ENCODE data around the gene HSH2D.
A peak's percentile ranks its signal among the peaks of the same experiment; 100 is the strongest.

The HSH2D gene

GRCh38 chr19:16125737-16126495, 17.6 kb upstream of the HSH2D start:
- no peak for TF ChIP-seq Cebpa-rat (IDR thresholded peaks at IDR 0.05)
- peaks cover 5 to 100% (median 84%) of the 10 kb centered on the region in 10 experiments for H3K4me1 ChIP-seq
- no peaks in the 10 kb centered on the region for H3K27me3 ChIP-seq
- H3K27ac ChIP-seq: peak overlapping the region in 8 of 11 experiments; percentile 26 to 96 (median 66); a peak in 15 of 22 replicates
- H3K4me3 ChIP-seq: no peak overlapping the region
- H4K20me1 ChIP-seq: peaks cover 0 to 40% (median 0%) of the 10 kb centered on the region in 11 experiments; a peak in 6 of 22 replicates
- H3K36me3 ChIP-seq: peaks cover 100% of the 10 kb centered on the region in 11 experiments
- peaks cover 0 to 5% (median 3%) of the 10 kb centered on the region in 11 experiments; a peak in 11 of 22 replicates for H3K9me3 ChIP-seq (replicated peaks in 1 of 11)
- H3K4me2 ChIP-seq: 0 out of 22 replicates have a peak overlapping the region, but pooled peaks of 1 of the 11 experiments have one; percentile 5
- peak overlapping the region in 8 of 11 experiments; percentile 9 to 41 (median 18); a peak in 7 of 22 replicates for H3K9ac ChIP-seq

- Histone ChIP-seq H3K27me3 (no peaks in the 10 kb centered on the region), H4K20me1 (peaks cover 0 to 34% (median 0%) of the 10 kb centered on the region in 11 experiments; a peak in 6 of 22 replicates), H3K9ac (peak overlapping the region in 7 of 11 experiments; percentile 16 to 51 (median 44); a peak in 7 of 22 replicates), H3K4me1 (peaks cover 5 to 98% (median 87%) of the 10 kb centered on the region in 10 experiments), H3K36me3 (peaks cover 99 to 100% (median 100%) of the 10 kb centered on the region in 11 experiments), H3K27ac (peak overlapping the region in 8 of 11 experiments; percentile 37 to 96 (median 62); a peak in 14 of 22 replicates), H3K4me3 (no peak overlapping the region), H3K9me3 (replicated peaks in 1 of 11) (peaks cover 4 to 17% (median 12%) of the 10 kb centered on the region in 11 experiments; a peak in 16 of 22 replicates), H3K4me2 (peak overlapping the region in 4 of 11 experiments; percentile 12 to 38 (median 20); a peak in 5 of 22 replicates)
- TF ChIP-seq Cebpa-rat (IDR thresholded peaks at IDR 0.05): no peak
These were observed 16.4 kb upstream of the HSH2D start for GRCh38 chr19:16127080-16127479.

GRCh38 chr19:16127776-16128371, 15.6 kb upstream of the HSH2D start:
- peaks cover 99 to 100% (median 100%) of the 10 kb centered on the region in 11 experiments for H3K36me3 ChIP-seq
- no peak for TF ChIP-seq Cebpa-rat (IDR thresholded peaks at IDR 0.05)
- H3K9me3 ChIP-seq (replicated peaks in 1 of 11): peaks cover 4 to 17% (median 12%) of the 10 kb centered on the region in 11 experiments; a peak in 16 of 22 replicates
- peak overlapping the region in 9 of 11 experiments; percentile 7 to 38 (median 19); a peak in 11 of 22 replicates for H3K4me2 ChIP-seq
- H3K27me3 ChIP-seq: no peaks in the 10 kb centered on the region
- peaks cover 0 to 31% (median 0%) of the 10 kb centered on the region in 11 experiments; a peak in 6 of 22 replicates for H4K20me1 ChIP-seq
- peak overlapping the region in 8 of 11 experiments; percentile 14 to 51 (median 38); a peak in 15 of 22 replicates for H3K9ac ChIP-seq
- no peak overlapping the region for H3K4me3 ChIP-seq
- peak overlapping the region in 9 of 11 experiments; percentile 25 to 96 (median 61); a peak in 16 of 22 replicates for H3K27ac ChIP-seq
- peaks cover 10 to 98% (median 87%) of the 10 kb centered on the region in 10 experiments for H3K4me1 ChIP-seq

- Histone ChIP-seq H3K9me3 (replicated peaks in 1 of 11) (peaks cover 4 to 17% (median 12%) of the 10 kb centered on the region in 11 experiments; a peak in 16 of 22 replicates), H3K9ac (peak overlapping the region in 1 of 11 experiments; percentile 63; a peak in 1 of 22 replicates), H3K27ac (peak overlapping the region in 8 of 11 experiments; percentile 69 to 77 (median 74); a peak in 14 of 22 replicates), H3K4me1 (peaks cover 18 to 98% (median 95%) of the 10 kb centered on the region in 10 experiments), H3K36me3 (peaks cover 78 to 93% (median 92%) of the 10 kb centered on the region in 11 experiments), H4K20me1 (peaks cover 0 to 31% (median 0%) of the 10 kb centered on the region in 11 experiments; a peak in 4 of 22 replicates), H3K4me3 (peak overlapping the region in 3 of 10 experiments; percentile 1 to 27 (median 12); a peak in 2 of 20 replicates), H3K4me2 (peak overlapping the region; percentile 55 to 86 (median 76); a peak in 21 of 22 replicates), H3K27me3 (no peaks in the 10 kb centered on the region)
- no peak for TF ChIP-seq Cebpa-rat (IDR thresholded peaks at IDR 0.05)
These were observed 11.8 kb upstream of the HSH2D start for GRCh38 chr19:16131648-16132047.

- H3K4me3 ChIP-seq: no peak overlapping the region
- peaks cover 18 to 98% (median 94%) of the 10 kb centered on the region in 10 experiments for H3K4me1 ChIP-seq
- no peak for TF ChIP-seq Cebpa-rat (IDR thresholded peaks at IDR 0.05)
- peak overlapping the region in 6 of 11 experiments; percentile 8 to 32 (median 14); a peak in 6 of 22 replicates for H3K9ac ChIP-seq
- peaks cover 56 to 79% (median 70%) of the 10 kb centered on the region in 11 experiments for H3K36me3 ChIP-seq
- H3K4me2 ChIP-seq: peak overlapping the region in 10 of 11 experiments; percentile 4 to 86 (median 78); a peak in 19 of 22 replicates
- peak overlapping the region in 8 of 11 experiments; percentile 69 to 77 (median 74); a peak in 17 of 22 replicates for H3K27ac ChIP-seq
- H4K20me1 ChIP-seq: peaks cover 0 to 18% (median 0%) of the 10 kb centered on the region in 11 experiments; a peak in 2 of 22 replicates
- no peaks in the 10 kb centered on the region for H3K27me3 ChIP-seq
- H3K9me3 ChIP-seq (replicated peaks in 1 of 11): peaks cover 4 to 27% (median 12%) of the 10 kb centered on the region in 11 experiments; a peak in 16 of 22 replicates
These were observed 9.7 kb upstream of the HSH2D start for GRCh38 chr19:16133818-16134217.

GRCh38 chr19:16134510-16134909, 9.0 kb upstream of the HSH2D start:
- TF ChIP-seq Cebpa-rat (IDR thresholded peaks at IDR 0.05): no peak
- H3K4me1 ChIP-seq: peaks cover 22 to 98% (median 94%) of the 10 kb centered on the region in 10 experiments
- peak overlapping the region in 5 of 11 experiments; percentile 0 to 40 (median 17); a peak in 5 of 22 replicates for H3K9ac ChIP-seq
- no peaks in the 10 kb centered on the region for H3K27me3 ChIP-seq
- H3K4me2 ChIP-seq: peak overlapping the region in 9 of 11 experiments; percentile 63 to 86 (median 79); a peak in 17 of 22 replicates
- H4K20me1 ChIP-seq: peaks cover 0 to 15% (median 0%) of the 10 kb centered on the region in 11 experiments; a peak in 1 of 22 replicates
- H3K27ac ChIP-seq: peak overlapping the region in 8 of 11 experiments; percentile 10 to 77 (median 70); a peak in 9 of 22 replicates
- no peak overlapping the region; a peak in 1 of 20 replicates for H3K4me3 ChIP-seq
- peaks cover 4 to 27% (median 12%) of the 10 kb centered on the region in 11 experiments; a peak in 16 of 22 replicates for H3K9me3 ChIP-seq (replicated peaks in 1 of 11)
- peaks cover 49 to 72% (median 63%) of the 10 kb centered on the region in 11 experiments for H3K36me3 ChIP-seq

GRCh38 chr19:16135430-16136127, 7.9 kb upstream of the HSH2D start:
- Histone ChIP-seq H3K9me3 (replicated peaks in 1 of 11) (peaks cover 4 to 27% (median 12%) of the 10 kb centered on the region in 11 experiments; a peak in 16 of 22 replicates), H3K27me3 (no peaks in the 10 kb centered on the region), H3K36me3 (peaks cover 38 to 61% (median 52%) of the 10 kb centered on the region in 11 experiments), H3K4me2 (peak overlapping the region in 10 of 11 experiments; percentile 10 to 83 (median 74); a peak in 16 of 22 replicates), H4K20me1 (peaks cover 0 to 9% (median 0%) of the 10 kb centered on the region in 11 experiments; a peak in 1 of 22 replicates), H3K9ac (peak overlapping the region in 4 of 11 experiments; percentile 10 to 37 (median 16); a peak in 4 of 22 replicates), H3K27ac (peak overlapping the region in 8 of 11 experiments; percentile 9 to 75 (median 41); a peak in 13 of 22 replicates), H3K4me1 (peaks cover 32 to 98% (median 94%) of the 10 kb centered on the region in 10 experiments), H3K4me3 (peak overlapping the region in 1 of 10 experiments; percentile 51; a peak in 1 of 20 replicates)
- TF ChIP-seq Cebpa-rat (IDR thresholded peaks at IDR 0.05): no peak
